Ovary (tissue), 9 donors: Measurements from ENCODE around the gene TMPRSS3. TPM values are rescaled to one million over a fixed set of nuclear protein-coding genes. Genes with fewer than 3 reads are reported as not detected.

ENCODE experiments used
- DNase-seq, 5 donors: peaks; one replicate each; pipeline ENCODE4 v3.0.0-alpha.2; 2019 to 2020
- H3K27ac ChIP-seq, 2 donors: fragments of 200-600 bp; one replicate each; pipeline versions ENCODE4 v1.5.1 to v1.8.0; 2019 to 2022
- H3K27me3 ChIP-seq: fragments of 200-600 bp; one replicate; pipeline ENCODE4 v1.8.0; 2022
- H3K36me3 ChIP-seq: fragments of 200-600 bp; sonication (generic); one replicate; pipeline ENCODE4 v1.5.1; 2019
- H3K4me1 ChIP-seq: one replicate; pipeline ENCODE4 v1.8.1; 2013; ENCODE audit warnings: mild to moderate bottlenecking, moderate library complexity; ENCODE audit not compliant: insufficient read depth
- H3K4me3 ChIP-seq: fragments of 200-600 bp; sonication (generic); one replicate; pipeline ENCODE4 v1.5.1; 2017
- H3K9me3 ChIP-seq, 2 donors: fragments of 200-600 bp in 1 of 2; sonication (generic) in 1 of 2; one replicate each; pipeline versions ENCODE4 v1.5.1 to v1.8.1; 2013 to 2019; ENCODE audit warnings: mild to moderate bottlenecking in 1 of 2, moderate library complexity in 1 of 2
- EP300 ChIP-seq: sonication (generic); formaldehyde crosslinking; IDR thresholded peaks from one replicate; pipeline ENCODE4 v1.6.1; 2017; ENCODE audit warnings: antibody characterized with exemption
- POLR2A ChIP-seq: fragments of 450-650 bp; IDR thresholded peaks from one replicate; pipeline ENCODE4 v1.6.1; 2017; ENCODE audit warnings: antibody characterized with exemption, mild to moderate bottlenecking, moderate library complexity
- WGBS, 3 donors: extraction: QIAGEN DNeasy Blood & Tissue Kit in 1 of 3; methylation state at CpG; one replicate each; pipeline versions ENCODE4 v1.1.5 to v1.1.7; 2013 to 2017; 5-methylcytosine and 5-hydroxymethylcytosine counted together
- intact Hi-C, 4 donors: fragments of 100-400 bp; cut with DNase I; formaldehyde crosslinking; loops; one replicate each; pipeline versions ENCODE4 v1.11.0 to v1.15.1; 2022 to 2023
- polyA plus RNA-seq, 2 donors: library from polyadenylated mRNA; stranded (reverse); fragments of 200-250 nt in 1 of 2; fragments of 350-450 nt in 1 of 2; fragmentation: Illumina TruSeq in 1 of 2; extraction: RNeasy Lipid Tissue Mini Kit (QIAGEN cat#74804) in 1 of 2; gene quantifications; one replicate each; pipeline ENCODE4 v1.2.3, GENCODE V29; 2013 to 2014
- total RNA-seq, 7 donors: library from RNA; depleted of rRNA in 2 of 7; stranded (reverse); fragments of >200 nt in 2 of 7; fragmentation: NEBNext Ultra II Directional in 3 of 7; extraction: Animal tissue kit (Norgen Biotek cat#: 25700) in 3 of 7; gene quantifications; one replicate each; pipeline versions ENCODE4 v1.1.0 to v1.2.4, GENCODE V29; 2016 to 2023
- TF ChIP-seq, protein P1 (sequence below), 3 donors: fragments of 450-650 bp in 2 of 3; fragments of 200-600 bp in 1 of 3; IDR thresholded peaks; one replicate each; pipeline versions ENCODE4 v1.5.1 to v1.8.0; 2016 to 2022; ENCODE audit warnings: antibody characterized with exemption in 3 of 3, mild to moderate bottlenecking in 1 of 3
- donor health status: DM: no; HTN: no; CAD: no; lungs with moderate emphysema.
- donor health status: DM: no; HTN: no; CAD: no.
- donor health status: Bipolar disorder and iron deficiency.
- donor health status: DM: yes; HTN: yes; CAD: no.
- donor health status: DM: no; HTN: no; CAD: no.
- donor health status: DM: yes; HTN: yes; CAD: no.

Gene TMPRSS3
- total and polyA plus RNA-seq, 9 donors, result 0.07 to 28.6 (median 1.4) TPM; not detected in 2

DNA sequence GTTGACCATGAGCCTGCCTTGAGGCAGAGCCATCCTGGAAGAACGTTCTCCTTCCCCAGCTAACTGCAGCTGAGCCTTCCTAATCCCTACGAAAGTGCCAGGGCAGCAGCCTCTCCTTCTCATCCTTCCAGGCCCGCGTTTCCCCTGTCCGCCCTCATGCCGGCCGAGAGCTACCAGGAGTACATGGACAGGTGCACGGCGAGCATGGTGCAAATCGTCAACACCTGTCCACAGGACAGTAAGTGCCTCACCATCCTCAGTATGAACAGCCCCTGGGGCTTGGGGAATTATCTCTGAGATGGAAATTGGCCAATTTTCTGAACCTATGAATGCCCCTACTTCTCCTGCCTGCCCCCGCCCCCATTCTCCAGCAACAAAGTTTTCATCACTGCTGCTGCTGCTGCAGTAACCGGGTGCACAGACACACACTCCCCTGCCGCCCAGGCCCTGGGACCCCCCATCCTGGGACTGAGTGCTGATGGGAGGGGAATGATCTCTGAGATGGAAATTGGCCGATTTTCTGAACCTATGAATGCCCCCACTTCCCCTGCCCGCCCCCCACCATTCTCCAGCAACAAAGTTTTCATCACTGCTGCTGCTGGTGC is 47.4 kb upstream of the TMPRSS3 start:
- Histone ChIP-seq H3K27ac (no peak overlapping the region), H3K9me3 (no peaks in the 10 kb centered on the region), H3K36me3 (no peaks in the 10 kb centered on the region), H3K27me3 (no peaks in the 10 kb centered on the region), H3K4me3 (no peak overlapping the region), H3K4me1 (no peaks in the 10 kb centered on the region)
- DNase-seq, result no peak
- intact Hi-C loops, result no loop called here
- 84 to 86% (median 85%) methylated on average over 15 of the region's 15 CpGs for WGBS, 3 donors
- TF ChIP-seq, protein P1, sequence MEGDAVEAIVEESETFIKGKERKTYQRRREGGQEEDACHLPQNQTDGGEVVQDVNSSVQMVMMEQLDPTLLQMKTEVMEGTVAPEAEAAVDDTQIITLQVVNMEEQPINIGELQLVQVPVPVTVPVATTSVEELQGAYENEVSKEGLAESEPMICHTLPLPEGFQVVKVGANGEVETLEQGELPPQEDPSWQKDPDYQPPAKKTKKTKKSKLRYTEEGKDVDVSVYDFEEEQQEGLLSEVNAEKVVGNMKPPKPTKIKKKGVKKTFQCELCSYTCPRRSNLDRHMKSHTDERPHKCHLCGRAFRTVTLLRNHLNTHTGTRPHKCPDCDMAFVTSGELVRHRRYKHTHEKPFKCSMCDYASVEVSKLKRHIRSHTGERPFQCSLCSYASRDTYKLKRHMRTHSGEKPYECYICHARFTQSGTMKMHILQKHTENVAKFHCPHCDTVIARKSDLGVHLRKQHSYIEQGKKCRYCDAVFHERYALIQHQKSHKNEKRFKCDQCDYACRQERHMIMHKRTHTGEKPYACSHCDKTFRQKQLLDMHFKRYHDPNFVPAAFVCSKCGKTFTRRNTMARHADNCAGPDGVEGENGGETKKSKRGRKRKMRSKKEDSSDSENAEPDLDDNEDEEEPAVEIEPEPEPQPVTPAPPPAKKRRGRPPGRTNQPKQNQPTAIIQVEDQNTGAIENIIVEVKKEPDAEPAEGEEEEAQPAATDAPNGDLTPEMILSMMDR (IDR thresholded peaks at IDR 0.05), result no peak
- TF ChIP-seq EP300, result no peak
- no peak for TF ChIP-seq POLR2A

DNA sequence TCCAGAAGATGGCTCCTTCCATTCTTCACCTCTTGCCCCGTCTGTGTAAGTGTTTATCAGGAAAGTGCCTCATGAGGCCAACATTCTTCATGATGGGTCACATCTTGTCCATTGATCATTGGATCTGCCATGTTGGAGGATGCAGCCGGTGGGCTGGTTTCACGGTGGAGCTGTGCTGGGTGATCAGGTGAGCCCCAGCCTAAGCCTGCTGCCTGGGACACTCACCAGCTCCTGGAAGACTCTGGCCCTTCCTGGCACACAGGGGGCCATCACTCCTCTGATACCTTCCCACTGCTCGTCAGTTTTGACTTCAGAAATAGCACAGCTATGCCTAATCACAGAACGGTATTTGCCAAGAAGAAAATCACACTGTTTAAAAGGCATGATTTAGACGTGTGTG is 46.1 kb upstream of the TMPRSS3 start:
- Histone ChIP-seq H3K27ac (no peak overlapping the region), H3K27me3 (no peaks in the 10 kb centered on the region), H3K36me3 (no peaks in the 10 kb centered on the region), H3K4me3 (no peak overlapping the region), H3K4me1 (no peaks in the 10 kb centered on the region), H3K9me3 (no peaks in the 10 kb centered on the region)
- no peak for TF ChIP-seq POLR2A
- no peak for TF ChIP-seq EP300
- TF ChIP-seq, protein P1 (IDR thresholded peaks at IDR 0.05), result no peak
- whole genome bisulfite sequencing, 3 donors, result 64 to 81% (median 77%) methylated on average over 6 of the region's 6 CpGs
- DNase-seq, result no peak
- intact Hi-C loops, result no loop called here

DNA sequence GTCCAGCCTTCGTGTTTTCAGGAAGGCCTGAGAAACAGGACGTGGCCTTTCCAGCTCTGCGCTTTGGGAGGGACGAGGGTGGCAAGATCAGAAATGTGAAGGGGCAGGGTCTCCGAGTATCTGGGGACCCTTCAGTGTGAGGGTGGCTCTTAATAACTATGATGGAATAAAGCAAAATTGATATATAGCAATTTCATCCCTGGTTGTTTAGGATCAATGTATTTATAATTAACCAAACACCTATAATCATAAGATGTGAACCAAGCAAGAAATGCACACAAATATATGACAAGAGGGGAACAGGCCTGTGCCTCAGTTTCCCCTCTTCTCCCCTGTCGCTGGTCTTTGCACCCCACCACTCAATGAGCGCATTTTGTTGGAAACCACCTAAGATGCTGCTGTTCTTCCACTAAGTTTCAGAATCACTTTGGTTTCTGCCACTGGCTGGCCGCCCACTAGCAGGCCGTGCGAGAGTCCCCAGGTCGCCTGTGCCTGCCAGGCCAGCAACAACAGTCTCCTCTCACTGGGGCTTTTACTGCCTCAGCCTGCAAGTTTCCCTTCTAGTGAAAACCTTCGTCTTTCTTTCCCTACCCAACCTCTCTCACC is 44.4 kb upstream of the TMPRSS3 start:
- WGBS, 3 donors, result 70 to 78% (median 75%) methylated on average over 12 of the region's 12 CpGs
- Histone ChIP-seq H3K9me3 (no peaks in the 10 kb centered on the region), H3K4me3 (no peak overlapping the region), H3K36me3 (no peaks in the 10 kb centered on the region), H3K4me1 (no peaks in the 10 kb centered on the region), H3K27me3 (no peaks in the 10 kb centered on the region), H3K27ac (no peak overlapping the region)
- DNase-seq, result no peak
- TF ChIP-seq EP300 (no peak), POLR2A (no peak)
- TF ChIP-seq, protein P1 (IDR thresholded peaks at IDR 0.05), result no peak
- intact Hi-C loops, result no loop called here

DNA sequence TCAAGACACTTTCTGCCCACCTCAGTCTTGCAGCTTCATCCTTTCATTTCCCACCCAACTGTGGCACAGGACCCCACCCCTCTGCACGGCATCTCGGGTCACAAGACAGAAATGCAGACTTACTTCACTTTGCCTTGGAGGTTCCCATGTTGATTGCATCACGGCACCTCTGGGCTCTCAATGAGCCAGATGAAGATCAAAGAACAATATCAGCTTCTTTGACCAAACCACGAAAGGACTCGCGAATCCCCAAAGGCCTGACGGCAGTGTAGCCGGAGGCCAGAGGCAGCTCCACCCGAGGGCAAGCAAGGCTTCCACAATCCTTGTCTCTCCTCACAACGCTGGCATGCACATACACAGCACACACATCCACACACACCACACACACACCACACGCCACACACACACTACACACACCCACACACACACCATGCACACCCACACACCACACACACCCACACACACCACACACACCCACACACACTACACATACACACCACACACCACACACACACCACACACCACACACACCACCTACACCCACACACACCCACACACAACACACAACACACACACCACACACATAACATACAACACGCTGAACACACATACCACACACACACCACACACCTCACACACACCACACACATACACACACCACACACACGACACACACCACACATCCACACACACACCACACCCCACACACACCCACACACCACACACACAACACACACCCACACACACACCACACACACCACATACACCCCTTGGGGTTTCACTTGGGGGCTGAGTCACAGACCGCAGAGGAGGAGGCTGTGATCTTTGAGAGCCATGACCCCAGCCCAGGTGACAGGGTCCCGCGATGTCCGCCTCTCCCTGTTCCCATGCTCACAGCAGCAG is 43.7 kb upstream of the TMPRSS3 start:
- intact Hi-C loops, result no loop called here
- Histone ChIP-seq H3K4me1 (no peaks in the 10 kb centered on the region), H3K4me3 (no peak overlapping the region), H3K36me3 (no peaks in the 10 kb centered on the region), H3K27ac (no peak overlapping the region), H3K9me3 (no peaks in the 10 kb centered on the region), H3K27me3 (no peaks in the 10 kb centered on the region)
- no peak for DNase-seq
- 75 to 77% (median 75%) methylated on average over 17 of the region's 17 CpGs for WGBS, 3 donors
- TF ChIP-seq, protein P1 (IDR thresholded peaks at IDR 0.05), result no peak
